ENCODE results near the gene NMB. TPM values are rescaled to one million over a fixed set of nuclear protein-coding genes. Genes with fewer than 3 reads are reported as not detected.

NMB gene
- total RNA-seq, 1 experiment from 2014 or later: 11.5 TPM

- no peak overlapping the region for H3K18ac ChIP-seq (ENCODE audit: insufficient read length, low read depth, low read length)
- no peak overlapping the region for H3K27ac ChIP-seq (ENCODE audit: insufficient read length, low read depth, low read length)
- no peak overlapping the region for H4K91ac ChIP-seq (ENCODE audit: insufficient read length, low read depth, low read length)
- WGBS (ENCODE audit: extremely low coverage, insufficient read length, low lambda C conversion rate): no CpG with 5 or more reads among the region's 3 CpGs
- no peak overlapping the region for H3K4me3 Mint-ChIP-seq
- H3K4ac ChIP-seq (ENCODE audit: low read depth, low read length): no peak overlapping the region
- H2BK120ac ChIP-seq (ENCODE audit: low read depth, low read length, poor library complexity, severe bottlenecking): no peak overlapping the region
- H3K9me3 Mint-ChIP-seq: no peaks in the 10 kb centered on the region
- no peak overlapping the region for H4K8ac ChIP-seq (replicated peaks; ENCODE audit: insufficient read length, low read depth, low read length)
- H3K9ac ChIP-seq (ENCODE audit: extremely low read depth, insufficient read length, low read length): no peak overlapping the region
- H2BK20ac ChIP-seq (ENCODE audit: low read depth, low read length, poor library complexity, severe bottlenecking): no peak overlapping the region
- H3K56ac ChIP-seq (ENCODE audit: insufficient read length, low read depth, low read length): no peak overlapping the region
- H3K14ac ChIP-seq (ENCODE audit: insufficient read depth, low read length): no peak overlapping the region
- H3K9me3 ChIP-seq (ENCODE audit: control insufficient read depth, low read depth, low read length): no peaks in the 10 kb centered on the region
- TF ChIP-seq CTCF (conservative IDR thresholded peaks at IDR 0.05): no peak
- H3K23me2 ChIP-seq (ENCODE audit: insufficient read length, low read depth, low read length, poor library complexity, severe bottlenecking): no peaks in the 10 kb centered on the region
- no peaks in the 10 kb centered on the region for H3K79me2 ChIP-seq (ENCODE audit: insufficient read depth, low read length)
- no peaks in the 10 kb centered on the region for H3K79me1 ChIP-seq (ENCODE audit: insufficient read depth, low read depth, low read length, poor library complexity, severe bottlenecking)
- H3K27me3 Mint-ChIP-seq (ENCODE audit: low read depth): no peaks in the 10 kb centered on the region
- H3K4me1 Mint-ChIP-seq: no peaks in the 10 kb centered on the region
- no peak overlapping the region for H2BK15ac ChIP-seq (ENCODE audit: low read depth, low read length)
- no peaks in the 10 kb centered on the region for H4K20me1 ChIP-seq (ENCODE audit: control insufficient read depth, insufficient read depth, insufficient read length)
- no peak overlapping the region for H3T11ph ChIP-seq (ENCODE audit: low read length)
- H2AFZ ChIP-seq (ENCODE audit: low read length): no peak overlapping the region
- H3K36me3 Mint-ChIP-seq (ENCODE audit: insufficient read depth in 1 of 3, low read depth in 3 of 3): peaks cover 22 to 79% (median 74%) of the 10 kb centered on the region in 3 experiments; a peak in 6 of 7 replicates
- no peaks in the 10 kb centered on the region for H3K4me1 ChIP-seq (ENCODE audit: insufficient read depth, low read length)
- no peak overlapping the region for H3K27ac Mint-ChIP-seq
- no peak for DNase-seq
- no peaks in the 10 kb centered on the region for H3K27me3 ChIP-seq (ENCODE audit: insufficient read depth, low read length)
- H2BK5ac ChIP-seq (ENCODE audit: insufficient read length, low read length): no peak overlapping the region
- no peak overlapping the region for H4K5ac ChIP-seq (ENCODE audit: insufficient read length, low read depth, low read length)
- no peak overlapping the region for H2BK12ac ChIP-seq (ENCODE audit: insufficient read length, low read depth, low read length)
- no peak overlapping the region for H3K23ac ChIP-seq (ENCODE audit: insufficient read length, low read depth, low read length)
- no peak overlapping the region for H3K4me2 ChIP-seq (ENCODE audit: insufficient read depth, insufficient read length, low read length)
- no peak overlapping the region for H2AK5ac ChIP-seq (ENCODE audit: insufficient read length, low read length)
Measured at GRCh38 chr15:84681831-84682230, 23.8 kb upstream of the NMB start.

All from H9 (cell line).